Stimulated activated CD8-positive, alpha-beta memory T cell treated with anti-CD3 and anti-CD28 coated beads, Interleukin-12 subunit alpha, Interleukin-12 subunit beta, amount 100 ng/mL, for 1 hour (primary cell): ENCODE data around the gene NAALADL2.
"Not testable (repeated sequence)": the region's sequence is repeated elsewhere in the genome, so short reads cannot be mapped to it uniquely, and the experiment has no call there.

Experiments used
- DNase-seq: peaks from one replicate; pipeline ENCODE4 v3.0.0-alpha.2; 2020; ENCODE audit warnings: low read depth

NAALADL2 gene

DNA sequence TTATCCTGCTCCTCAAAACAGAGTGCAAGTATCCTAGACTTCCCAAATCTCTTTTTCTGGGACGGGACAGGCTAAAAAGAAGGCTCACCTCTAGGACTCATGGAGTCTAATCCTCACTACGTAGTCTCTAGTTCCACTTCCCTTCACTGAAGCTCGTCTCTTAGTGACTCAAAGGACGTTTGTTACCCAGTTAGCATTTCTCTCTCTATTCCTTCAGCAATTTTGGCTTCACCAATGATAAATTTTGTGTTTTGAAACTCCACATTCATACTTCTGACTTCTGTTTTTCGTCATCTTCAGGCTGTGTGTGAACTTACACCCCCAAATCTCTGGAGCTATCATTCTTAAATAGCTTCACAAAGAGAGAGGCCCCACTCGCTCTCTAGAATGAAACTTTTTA, 627.1 kb downstream of the NAALADL2 start:
- DNase-seq: no peak

DNA sequence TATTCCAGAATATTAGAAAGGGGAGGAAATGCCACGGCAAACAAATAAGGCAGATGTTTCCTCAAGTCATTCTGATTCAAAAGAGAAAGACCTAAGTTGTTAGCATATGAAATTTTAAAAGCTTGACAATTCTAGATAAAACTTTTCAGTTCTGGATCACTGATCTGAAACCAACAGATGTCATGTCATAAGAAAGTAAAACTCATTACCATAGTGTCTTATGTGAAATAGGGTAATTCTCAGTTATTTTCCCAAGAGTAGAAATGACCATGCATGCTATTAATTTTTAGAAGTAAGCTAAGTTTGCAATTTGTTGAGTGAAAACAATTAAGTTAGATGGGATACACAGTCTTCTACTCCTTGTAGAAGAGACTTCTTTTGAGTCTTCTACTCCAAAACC, 630.3 kb downstream of the NAALADL2 start:
- no peak for DNase-seq

DNA sequence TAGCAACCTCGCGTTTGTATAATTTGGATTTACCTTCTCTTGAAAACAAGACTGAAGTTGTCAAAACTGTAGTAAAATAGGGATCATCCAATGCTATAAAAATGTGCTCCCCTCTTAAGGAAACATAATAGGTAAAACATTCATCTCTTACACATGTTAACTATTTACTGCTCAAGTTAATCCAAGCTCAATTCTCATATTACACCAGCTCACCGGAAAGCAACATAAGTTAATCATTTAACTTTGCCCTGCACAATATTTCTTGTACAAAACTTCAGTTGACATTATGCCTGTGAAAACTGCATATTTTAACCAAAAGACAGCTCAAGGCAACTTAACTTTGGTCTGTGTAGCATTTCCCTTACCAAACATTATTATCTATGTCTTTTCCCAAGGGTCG, 634.2 kb downstream of the NAALADL2 start:
- DNase-seq: no peak

DNA sequence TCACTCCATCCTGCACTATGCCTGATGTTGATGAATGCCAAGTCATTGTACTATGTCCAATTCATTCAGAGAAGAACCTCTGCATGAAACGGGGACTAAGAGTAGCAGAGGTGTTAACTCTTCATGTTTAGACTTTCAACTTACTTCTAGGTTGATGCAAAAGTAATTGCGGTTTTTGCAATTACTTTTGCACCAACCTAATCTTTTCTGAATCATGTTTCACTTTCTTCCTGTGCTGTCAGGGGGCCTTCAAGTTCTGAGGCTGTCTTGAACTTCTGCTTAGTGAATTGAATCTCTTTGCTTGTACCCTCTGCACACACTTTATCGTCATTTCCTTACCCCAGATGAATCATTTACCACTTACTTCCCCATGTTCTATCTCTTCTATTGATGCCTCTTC, 636.2 kb downstream of the NAALADL2 start:
- no peak for DNase-seq

DNA sequence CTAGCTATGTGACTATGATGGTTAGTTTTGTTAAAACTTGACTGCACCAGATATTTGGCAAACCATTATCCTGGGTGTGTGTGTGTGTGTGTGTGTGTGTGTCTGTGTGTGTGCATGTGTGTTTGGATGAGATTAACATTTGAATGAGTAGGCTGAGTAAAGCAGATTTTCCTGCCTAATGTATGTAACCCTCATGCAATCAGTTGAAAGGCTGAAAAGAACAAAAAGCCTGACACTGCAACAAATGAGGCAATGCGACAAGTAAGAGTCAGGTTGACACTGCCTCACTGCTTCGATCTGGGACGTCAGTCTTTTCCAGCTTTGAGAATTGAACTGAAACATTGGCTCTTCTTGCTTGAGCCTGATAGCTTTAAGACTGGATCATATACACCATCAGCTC, 643.0 kb downstream of the NAALADL2 start:
- DNase-seq: no peak

DNA sequence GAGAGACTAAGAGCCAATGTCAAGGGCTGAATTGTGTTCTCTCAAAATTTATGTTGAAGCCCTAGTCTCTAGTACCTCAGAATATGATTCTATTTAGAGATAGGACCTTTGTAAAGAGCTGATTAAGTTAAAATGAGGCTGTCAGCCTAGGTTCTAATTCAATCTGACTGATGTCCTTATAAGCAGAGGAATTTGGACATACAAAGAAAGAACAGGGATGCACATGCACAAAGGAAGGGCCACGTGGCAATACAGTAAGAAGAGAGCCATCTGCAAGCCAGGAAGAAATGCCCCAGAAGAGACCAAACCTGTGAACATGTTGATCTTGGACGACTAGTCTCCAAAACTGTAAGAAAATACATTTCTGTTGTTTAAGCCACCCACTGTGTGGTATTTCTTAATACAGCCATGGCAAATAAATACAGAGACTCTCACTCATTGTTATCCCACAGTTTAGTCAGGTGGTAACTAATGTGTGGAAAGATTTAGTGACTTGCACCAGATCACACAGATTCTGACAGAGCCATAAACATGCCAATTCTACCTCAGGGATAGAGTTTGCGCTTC, 652.2 kb downstream of the NAALADL2 start:
- no peak for DNase-seq

DNA sequence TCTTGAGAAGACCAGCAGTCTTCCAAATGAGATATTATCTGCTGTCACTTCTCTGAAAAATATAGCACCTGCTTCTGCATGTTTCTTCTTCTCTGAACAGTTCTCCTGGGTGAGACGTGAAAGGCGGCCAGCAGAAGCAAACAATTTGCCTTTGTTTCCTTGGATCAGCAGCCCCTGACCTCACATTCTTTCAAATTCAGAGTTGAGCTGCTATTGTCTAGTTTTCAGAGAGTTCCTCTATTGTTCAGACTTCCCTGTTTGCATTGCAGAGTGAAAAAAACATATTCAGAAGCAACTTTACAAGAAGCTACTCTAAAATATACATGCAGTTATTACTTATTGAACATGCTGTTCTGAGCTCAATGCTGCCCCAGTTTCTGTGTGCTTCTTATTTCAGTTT, 653.6 kb downstream of the NAALADL2 start:
- DNase-seq: no peak

DNA sequence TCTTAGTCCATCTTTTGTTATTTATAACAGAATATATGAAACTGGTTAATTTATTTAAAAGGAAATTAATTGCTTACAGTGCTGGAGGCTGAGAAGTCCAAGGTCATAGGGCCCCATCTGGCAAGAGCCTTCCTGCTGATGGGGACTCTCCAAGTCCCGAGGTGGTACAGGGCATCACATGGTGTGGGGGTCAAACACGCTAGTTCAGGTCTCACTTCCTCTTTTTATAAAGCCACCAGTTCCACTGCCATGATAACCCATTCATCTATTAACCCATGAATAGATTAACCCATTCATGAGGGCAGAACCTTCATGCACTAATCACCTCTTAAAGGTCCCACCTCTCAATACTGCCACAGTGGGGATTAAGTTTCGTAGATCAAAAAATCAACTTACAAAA, 659.3 kb downstream of the NAALADL2 start:
- DNase-seq: no peak

DNA sequence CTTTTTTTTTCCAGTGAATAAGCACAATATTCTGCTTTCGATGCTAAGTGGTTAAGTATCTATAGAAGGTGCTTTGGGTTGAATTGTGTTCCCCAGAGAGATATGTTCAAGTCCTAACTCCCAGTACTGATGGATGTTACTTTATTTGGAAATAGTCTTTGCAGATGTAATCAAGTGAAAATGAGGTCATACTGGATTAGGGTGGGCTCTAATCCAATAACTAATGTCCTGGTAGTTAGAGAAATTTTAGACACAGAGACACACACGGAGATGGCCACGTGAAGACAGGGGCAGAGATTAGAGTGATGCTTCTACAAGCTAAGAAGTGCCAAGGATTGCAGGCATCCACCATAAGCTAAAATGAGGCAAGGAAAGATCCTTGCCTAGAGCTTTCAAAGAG, 662.3 kb downstream of the NAALADL2 start:
- DNase-seq: no peak

DNA sequence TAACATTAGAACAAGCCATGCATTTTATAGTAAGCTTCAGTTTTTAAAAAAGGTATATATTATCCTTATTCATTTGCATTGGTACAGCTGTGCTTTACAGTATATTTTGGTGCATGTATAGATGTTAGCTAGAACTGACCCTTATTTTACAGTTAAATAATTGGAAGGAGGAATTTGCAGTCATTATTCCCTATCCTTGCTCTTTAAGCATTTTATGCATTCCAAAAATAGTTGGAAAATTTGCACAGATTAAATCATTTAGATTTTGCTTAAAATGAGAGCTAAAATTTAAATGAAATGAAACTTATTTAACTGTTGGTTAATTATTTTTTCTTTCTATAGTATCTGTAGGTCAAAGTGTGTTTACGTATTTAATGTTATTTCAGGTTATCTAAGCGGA, 667.1 kb downstream of the NAALADL2 start:
- DNase-seq: no peak

DNA sequence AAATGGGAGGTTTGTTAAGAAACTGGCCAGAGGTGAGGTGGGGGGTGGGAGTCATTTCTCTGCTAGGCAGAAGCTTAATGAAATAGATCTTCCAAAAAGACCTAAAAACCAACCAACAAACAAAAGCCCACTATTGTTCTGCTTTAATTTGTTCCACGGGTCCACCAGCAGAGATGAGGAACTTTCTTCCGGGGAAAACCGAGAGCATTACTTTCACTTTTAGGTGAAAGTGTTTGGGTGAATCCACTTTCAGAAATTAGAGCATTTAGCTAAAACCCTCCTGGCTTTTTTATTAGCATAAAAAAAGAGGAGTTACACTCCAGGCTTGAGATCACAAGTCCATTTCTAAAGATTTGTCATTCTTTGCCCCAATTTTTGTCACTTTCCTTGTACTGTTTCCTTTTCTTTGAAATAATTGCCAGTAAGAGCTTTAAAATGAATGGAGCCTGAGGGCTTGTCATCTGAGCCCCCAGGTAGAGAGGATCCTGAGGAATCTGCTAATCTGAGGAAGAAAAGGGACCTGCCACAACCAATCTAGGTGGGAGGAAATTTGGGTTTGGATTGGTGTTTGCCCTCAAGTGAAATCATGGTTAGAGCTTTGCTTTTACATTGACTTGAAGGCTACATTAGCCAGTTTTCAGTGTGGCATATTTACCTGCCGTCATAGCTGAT, 667.6 kb downstream of the NAALADL2 start:
- DNase-seq: no peak

DNA sequence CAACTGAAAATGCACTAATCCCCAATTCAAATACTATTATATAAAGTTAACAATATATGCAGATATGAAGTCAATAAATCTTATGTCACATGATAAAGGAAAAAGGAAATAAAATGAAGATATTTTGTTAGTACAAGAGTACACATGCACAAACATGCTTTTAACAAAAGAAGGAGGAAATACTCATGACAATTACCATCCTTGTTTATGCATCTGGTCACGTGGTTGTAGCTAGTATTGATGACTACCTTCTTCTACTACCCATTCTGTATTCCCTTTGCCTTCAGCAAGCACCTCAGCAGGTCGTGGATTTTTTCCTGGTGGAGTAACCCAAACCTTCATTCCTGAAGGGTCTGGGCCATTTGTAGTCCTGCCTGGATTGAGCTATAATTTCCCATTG, 669.6 kb downstream of the NAALADL2 start:
- DNase-seq: not testable (repeated sequence)

DNA sequence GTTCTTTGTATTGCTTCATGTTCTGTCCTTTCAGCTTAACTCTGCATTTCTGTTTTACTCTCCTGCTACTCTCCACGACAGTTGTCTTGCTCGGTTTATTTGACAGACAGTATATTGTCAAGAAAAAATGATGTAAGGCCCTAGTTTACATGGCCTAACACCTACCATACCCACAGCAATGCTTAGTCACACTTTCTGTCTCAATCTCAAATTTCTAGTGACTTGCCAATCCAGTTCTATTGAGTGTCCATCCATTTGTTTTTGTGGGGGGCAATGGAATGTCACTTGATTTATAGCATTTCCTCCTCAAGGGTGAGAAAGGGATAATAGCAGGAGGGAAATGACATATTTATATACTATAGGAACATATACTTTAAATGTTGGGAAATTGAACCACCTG, 676.2 kb downstream of the NAALADL2 start:
- DNase-seq: no peak

DNA sequence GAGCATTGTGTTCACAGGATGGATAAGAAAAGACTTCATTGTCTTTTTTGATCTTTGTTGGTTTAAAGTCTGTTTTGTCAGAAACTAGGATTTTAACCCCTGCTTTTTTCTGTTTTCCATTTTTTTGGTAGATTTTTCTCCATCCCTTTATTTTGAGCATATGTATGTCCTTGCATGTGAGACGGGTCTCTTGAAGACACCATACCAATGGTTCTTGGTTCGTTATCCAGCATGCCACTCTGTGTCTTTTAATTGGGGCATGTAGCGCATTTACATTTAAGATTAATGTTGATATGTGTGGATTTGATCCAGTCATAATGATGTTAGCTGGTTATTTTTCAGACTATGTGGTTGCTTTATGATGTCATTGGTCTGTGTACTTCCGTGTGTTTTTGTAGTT, 687.0 kb downstream of the NAALADL2 start:
- DNase-seq: no peak

DNA sequence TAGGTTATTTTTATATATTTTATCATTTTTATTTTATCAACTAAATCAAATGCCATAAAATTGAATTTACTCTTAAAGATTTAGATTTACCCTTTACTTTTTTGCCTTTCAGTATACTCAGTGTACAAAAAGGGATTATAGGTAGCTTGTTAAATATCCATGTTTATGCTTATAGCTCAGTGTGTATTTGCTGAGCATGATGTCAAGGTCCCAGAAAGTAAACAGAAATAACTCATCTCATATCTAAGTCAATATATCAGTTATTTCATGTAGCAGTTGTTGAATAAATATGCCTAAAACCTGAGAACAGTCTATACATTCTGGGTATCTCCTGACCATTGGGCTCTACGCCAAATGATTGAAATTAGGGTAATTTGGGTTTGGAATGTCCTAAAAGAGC, 693.8 kb downstream of the NAALADL2 start:
- no peak for DNase-seq

DNA sequence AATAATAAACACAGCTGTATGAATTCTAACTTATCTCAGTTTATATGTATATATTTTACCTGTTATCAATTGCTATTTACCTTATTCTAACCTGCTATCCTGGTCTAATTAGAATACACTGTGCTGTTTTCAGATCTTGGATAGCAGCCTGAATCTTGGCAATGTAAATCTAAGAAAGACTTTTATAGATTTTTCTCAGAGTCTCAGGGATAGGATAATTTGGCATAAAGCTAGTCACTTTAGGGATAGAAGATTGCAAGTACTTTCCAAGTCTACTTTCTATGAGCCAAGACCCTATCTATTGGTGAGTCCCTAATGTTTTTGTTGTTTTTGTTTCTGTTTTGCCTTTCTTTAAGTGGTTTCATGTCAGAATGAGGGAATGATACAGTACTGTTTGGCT, 695.7 kb downstream of the NAALADL2 start:
- DNase-seq: no peak

DNA sequence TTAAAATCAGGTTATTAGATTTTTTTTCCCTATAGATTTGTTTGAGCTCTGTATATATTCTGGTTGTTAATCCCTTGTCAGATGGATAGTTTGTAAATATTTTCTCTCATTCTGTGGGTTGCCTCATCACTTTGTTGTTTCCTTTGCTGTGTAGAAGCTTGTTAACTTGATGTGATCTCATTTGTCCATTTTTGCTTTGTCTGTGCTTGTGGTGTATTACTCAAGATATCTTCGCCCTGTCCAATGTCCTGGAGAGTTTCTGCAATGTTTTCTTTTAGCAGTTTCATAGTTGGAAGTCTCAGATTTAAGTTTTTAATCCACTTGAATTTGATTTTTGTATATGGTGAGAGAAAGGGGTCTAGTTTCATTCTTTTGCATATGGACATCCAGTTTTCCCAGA, 699.1 kb downstream of the NAALADL2 start:
- DNase-seq: no peak

DNA sequence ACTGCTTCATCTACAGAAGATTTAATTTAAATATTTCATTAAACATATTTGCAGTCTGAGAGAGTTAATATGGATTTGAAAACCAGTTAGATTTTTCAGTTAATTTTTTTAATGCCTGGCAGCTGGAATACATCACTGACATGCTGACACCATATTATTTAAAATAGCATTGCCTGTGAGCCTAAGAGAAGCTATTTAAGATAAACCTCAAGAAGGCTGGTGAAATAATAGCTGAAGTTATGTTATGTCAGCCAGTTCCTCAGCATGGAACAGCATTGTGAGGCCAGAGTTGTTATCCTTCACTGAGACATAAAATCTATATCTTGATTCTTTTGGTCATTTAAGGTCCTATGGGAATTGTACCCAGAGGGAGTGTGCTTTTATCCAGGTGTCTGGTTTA, 705.2 kb downstream of the NAALADL2 start:
- no peak for DNase-seq

DNA sequence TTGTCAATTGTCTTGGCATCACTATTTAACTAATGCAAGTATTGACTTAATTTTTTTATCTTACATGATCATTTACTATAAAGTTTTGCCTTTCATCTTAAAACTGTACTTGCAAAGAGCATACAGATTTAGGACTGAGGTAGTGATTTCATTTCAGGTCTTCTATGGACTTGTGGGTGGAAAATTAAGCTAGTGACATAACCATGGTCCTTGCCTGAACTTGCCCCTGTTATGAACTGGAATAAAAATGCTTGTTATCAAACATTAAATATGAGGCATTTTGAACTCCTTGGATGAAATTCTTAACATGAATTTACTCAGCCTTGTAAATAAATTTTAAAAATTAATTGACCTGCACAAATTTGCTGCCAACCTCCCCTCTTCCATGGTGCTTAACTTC, 712.0 kb downstream of the NAALADL2 start:
- no peak for DNase-seq

DNA sequence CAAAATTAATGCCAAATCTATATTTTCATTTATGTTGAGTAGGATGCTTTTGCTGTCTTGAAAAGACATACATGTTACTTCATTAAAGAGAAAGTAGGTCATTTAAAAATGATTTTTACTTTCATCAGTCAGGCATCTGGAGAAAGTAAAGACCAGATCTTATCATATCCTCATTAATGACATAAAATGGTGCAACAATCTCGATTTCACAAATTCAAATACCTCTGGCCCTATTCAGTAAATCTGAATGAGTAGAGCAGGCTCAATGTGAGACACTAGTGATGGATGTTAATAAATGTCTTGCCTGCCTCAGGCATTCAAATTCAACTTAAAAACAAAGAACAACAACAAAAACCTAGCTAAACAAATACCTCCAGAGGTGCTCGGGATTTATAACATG, 714.1 kb downstream of the NAALADL2 start:
- DNase-seq: no peak

DNA sequence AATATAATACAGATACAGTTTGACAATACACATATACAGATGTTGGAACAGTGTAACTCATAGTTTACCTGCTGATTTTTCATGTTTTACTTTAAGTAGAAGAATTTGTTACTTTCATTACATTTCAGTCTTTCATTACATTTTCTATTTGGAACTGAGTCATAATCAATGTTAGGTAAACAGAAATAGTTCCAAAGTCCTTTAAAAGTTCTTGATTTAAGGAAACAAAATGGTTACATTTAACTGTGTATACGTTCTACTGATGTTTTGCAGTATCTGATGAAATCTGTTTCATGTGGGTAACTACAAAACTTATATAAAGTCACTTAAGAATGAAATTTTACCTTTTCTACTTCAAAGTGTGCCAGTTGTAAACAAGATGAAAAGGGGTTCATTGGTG, 721.2 kb downstream of the NAALADL2 start:
- DNase-seq: no peak

DNA sequence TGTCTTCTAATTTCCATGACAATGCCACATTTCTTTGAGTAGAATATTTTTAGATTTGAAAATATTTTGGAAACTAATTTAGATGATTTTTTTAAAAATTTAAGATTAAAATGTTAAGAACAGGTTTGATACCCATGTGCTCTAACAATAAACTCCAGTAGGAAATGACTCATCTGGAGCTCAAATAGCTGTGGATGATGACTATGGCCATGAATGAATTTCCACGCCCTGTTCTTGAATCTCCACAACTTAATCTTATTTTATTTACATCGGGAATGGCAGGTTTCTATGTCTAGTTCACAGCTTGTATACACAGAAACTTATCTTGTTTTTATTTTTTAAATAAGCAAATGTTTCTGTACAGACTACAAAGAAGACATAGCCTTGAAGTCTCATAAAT, 726.8 kb downstream of the NAALADL2 start:
- DNase-seq: no peak

DNA sequence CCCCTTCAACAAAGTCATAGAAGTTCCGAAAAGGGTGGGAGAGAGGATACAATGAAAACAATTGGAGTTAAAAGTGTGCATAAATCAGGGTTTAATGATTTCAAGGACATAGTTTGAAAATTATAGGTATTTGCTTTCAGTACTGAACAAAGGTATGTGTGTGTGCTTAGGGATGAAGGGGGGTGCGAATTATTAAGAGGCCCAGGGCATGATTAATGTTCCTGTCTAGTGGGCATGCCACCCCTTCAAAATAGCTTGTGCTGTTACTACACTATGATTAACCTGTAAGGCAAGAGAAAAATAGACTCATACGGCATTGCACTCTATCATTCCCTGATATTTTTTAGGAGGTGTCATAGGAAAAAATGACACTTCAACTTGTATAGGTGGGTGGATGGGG, 731.6 kb downstream of the NAALADL2 start:
- DNase-seq: no peak

DNA sequence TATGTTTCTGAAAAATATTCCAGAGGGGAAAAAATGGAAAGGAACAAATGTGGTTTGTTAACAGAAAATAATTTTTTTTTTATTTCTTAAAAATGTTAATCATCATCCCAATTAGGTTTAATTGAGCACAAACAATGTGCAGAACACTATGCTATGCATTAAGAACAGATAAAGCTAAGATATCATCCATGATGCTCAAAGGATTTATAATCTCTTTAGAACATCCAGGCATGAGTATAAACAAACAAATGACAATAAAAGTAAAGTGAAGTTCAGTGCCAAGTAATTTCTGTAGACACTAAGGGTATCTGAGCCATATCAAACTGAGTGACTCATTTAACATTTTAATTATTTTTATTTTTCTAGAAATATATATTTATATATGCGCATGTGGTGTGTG, 732.2 kb downstream of the NAALADL2 start:
- no peak for DNase-seq

DNA sequence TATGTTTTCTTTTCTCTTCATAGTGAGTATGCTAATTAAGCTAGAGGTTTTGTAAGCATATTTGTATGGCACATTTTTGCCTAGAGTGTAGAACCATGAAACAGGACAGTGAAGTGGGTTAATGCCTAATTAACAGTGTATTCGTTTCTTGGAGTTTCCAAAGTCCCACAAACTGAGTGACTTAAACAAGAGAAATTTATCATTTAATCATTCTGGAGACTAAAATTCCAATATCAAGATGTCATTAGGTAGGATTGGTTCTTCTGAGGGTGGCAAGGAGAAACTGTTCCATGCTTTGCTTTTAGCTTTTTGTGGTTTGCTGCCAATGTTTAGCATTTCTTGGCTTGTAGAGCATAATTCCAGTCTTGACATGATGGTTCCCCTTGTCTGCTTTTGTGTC, 734.2 kb downstream of the NAALADL2 start:
- no peak for DNase-seq
